ENCODE results near the gene ITSN2. TPM values are rescaled to one million over a fixed set of nuclear protein-coding genes. Genes with fewer than 3 reads are reported as not detected.

ITSN2 gene
- total RNA-seq, 1 experiment from 2014 or later = 19.8 TPM

GRCh38 chr2:24345937-24346336 lies 14.4 kb downstream of the ITSN2 start:
- no peak for ATAC-seq
- no peaks in the 10 kb centered on the region for H3K36me3 Mint-ChIP-seq
- peaks cover 7% of the 10 kb centered on the region for H3K4me1 Mint-ChIP-seq

More at GRCh38 chr2:24345937-24346336, 14.4 kb downstream of the ITSN2 start:
- TF ChIP-seq JAZF1 (CRISPR knock-in tag; IDR thresholded peaks at IDR 0.05) (no peak), ERG (CRISPR knock-in tag; IDR thresholded peaks at IDR 0.05) (no peak), ZMAT4 (CRISPR knock-in tag; IDR thresholded peaks at IDR 0.05) (no peak), ZNF396 (CRISPR knock-in tag; IDR thresholded peaks at IDR 0.05; ENCODE audit: borderline replicate concordance) (no peak), CREB1 (CRISPR knock-in tag; IDR thresholded peaks at IDR 0.05) (no peak), NFATC4 (CRISPR knock-in tag; IDR thresholded peaks at IDR 0.05) (no peak), NR2C2 (CRISPR knock-in tag; IDR thresholded peaks at IDR 0.05) (no peak), PRDM15 (CRISPR knock-in tag; IDR thresholded peaks at IDR 0.05) (no peak), MAX (CRISPR knock-in tag; IDR thresholded peaks at IDR 0.05) (no peak), USF2 (CRISPR knock-in tag; IDR thresholded peaks at IDR 0.05) (no peak), USF1 (CRISPR knock-in tag; IDR thresholded peaks at IDR 0.05) (no peak)
- TF ChIP-seq, protein P1, sequence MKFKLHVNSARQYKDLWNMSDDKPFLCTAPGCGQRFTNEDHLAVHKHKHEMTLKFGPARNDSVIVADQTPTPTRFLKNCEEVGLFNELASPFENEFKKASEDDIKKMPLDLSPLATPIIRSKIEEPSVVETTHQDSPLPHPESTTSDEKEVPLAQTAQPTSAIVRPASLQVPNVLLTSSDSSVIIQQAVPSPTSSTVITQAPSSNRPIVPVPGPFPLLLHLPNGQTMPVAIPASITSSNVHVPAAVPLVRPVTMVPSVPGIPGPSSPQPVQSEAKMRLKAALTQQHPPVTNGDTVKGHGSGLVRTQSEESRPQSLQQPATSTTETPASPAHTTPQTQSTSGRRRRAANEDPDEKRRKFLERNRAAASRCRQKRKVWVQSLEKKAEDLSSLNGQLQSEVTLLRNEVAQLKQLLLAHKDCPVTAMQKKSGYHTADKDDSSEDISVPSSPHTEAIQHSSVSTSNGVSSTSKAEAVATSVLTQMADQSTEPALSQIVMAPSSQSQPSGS (CRISPR knock-in tag; IDR thresholded peaks at IDR 0.05; ENCODE audit: borderline replicate concordance, low read depth) = no peak
- TF ChIP-seq, protein P2, sequence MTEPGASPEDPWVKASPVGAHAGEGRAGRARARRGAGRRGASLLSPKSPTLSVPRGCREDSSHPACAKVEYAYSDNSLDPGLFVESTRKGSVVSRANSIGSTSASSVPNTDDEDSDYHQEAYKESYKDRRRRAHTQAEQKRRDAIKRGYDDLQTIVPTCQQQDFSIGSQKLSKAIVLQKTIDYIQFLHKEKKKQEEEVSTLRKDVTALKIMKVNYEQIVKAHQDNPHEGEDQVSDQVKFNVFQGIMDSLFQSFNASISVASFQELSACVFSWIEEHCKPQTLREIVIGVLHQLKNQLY (CRISPR knock-in tag; IDR thresholded peaks at IDR 0.05) = no peak
- no peak for DNase-seq (ENCODE audit: low spot score)
- H3K4me3 Mint-ChIP-seq = no peak overlapping the region
- no peaks in the 10 kb centered on the region for H3K9me3 Mint-ChIP-seq
- H3K27me3 Mint-ChIP-seq (ENCODE audit: low read depth) = no peaks in the 10 kb centered on the region
- no peak overlapping the region for H3K27ac Mint-ChIP-seq
- ChIA-PET CTCF (no interaction called here), POLR2A (no interaction called here)

All from WTC11 (cell line).